Measurements from ENCODE around the gene ARHGEF10L. TPM values are rescaled to one million over a fixed set of nuclear protein-coding genes. Genes with fewer than 3 reads are reported as not detected.

The ARHGEF10L gene
- total RNA-seq, 1 donor: 39.1 TPM

DNA sequence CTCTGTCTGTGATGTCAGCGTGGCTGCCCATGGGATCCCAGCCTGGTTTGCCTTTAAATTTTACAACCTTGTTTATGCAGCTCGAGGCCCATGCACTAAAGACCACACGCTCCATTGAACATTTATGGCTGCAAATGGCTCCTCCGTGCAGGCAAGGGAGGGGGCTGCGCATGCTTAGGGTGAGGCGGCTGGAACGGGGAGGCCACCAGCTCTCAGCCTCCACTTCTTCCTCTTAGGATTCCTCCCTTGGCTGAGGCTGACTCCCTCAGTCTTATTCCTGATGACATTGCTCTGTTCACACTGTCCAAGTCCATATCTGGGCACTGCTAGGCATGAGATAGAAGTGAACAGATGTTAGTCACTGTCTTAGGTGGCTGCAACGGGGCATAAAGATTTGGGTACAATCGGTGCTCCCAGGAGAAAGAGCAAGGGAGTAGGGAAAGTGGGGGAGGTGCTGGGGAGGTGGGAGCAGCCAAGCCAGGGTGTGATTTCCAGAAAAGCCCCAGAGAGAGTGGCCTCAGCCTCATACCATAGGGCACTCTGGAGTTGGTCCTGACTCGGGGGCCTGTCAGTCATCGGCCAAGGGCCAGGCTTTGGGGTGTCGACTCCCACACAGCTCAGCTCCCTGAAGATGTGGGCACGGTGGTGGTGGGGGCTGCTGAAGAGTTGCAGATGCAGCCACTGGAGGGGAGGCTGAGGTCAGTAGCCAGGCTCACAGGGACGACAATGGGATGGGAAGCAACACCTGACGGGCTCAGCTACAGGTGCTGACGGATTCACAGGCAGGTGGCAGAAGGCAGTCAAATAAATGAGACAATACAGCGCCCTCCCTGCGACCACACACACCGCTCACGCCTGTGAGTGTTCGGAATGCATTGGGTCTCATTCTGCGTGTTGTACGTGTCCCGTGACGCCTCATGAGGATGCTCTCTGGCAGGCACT lies 178.4 kb downstream of the ARHGEF10L start:
- TF ChIP-seq, protein P1, sequence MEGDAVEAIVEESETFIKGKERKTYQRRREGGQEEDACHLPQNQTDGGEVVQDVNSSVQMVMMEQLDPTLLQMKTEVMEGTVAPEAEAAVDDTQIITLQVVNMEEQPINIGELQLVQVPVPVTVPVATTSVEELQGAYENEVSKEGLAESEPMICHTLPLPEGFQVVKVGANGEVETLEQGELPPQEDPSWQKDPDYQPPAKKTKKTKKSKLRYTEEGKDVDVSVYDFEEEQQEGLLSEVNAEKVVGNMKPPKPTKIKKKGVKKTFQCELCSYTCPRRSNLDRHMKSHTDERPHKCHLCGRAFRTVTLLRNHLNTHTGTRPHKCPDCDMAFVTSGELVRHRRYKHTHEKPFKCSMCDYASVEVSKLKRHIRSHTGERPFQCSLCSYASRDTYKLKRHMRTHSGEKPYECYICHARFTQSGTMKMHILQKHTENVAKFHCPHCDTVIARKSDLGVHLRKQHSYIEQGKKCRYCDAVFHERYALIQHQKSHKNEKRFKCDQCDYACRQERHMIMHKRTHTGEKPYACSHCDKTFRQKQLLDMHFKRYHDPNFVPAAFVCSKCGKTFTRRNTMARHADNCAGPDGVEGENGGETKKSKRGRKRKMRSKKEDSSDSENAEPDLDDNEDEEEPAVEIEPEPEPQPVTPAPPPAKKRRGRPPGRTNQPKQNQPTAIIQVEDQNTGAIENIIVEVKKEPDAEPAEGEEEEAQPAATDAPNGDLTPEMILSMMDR (IDR thresholded peaks at IDR 0.05; ENCODE audit: extremely low read depth, low read depth, low read length): no peak

DNA sequence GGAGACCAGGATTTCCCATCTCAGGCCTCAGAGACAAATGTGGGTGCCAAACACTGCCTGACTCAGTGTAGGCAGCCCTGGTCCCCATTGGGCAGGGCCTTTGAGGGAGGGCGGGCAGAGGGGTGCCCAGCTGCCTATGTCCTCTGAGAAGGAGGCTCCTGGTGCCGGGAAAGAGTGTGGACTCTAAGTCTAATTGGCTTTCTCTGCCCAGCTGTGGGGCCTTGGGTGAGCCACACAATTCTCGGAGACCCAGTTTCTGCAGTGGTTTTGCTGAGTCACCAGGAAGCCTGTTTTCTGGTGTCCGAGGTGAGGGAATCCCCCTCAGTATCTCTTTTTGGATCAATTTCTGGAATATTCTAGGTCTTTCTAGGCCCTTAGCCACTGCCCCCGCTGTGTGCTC lies 180.4 kb downstream of the ARHGEF10L start:
- Histone ChIP-seq H3K79me2 (ENCODE audit: insufficient read depth, low read length) (no peaks in the 10 kb centered on the region), H3K4me3 (ENCODE audit: insufficient read depth, low read length) (no peak overlapping the region), H2AFZ (ENCODE audit: low read length) (peak overlapping the region; percentile 11), H3K4me1 (ENCODE audit: insufficient read depth, low read length) (peaks cover 8% of the 10 kb centered on the region), H4K20me1 (ENCODE audit: insufficient read depth, low read length) (no peaks in the 10 kb centered on the region), H3K4me2 (ENCODE audit: insufficient read depth, low read length) (no peak overlapping the region), H3K27me3 (ENCODE audit: insufficient read depth, low read length) (no peaks in the 10 kb centered on the region), H3K36me3 (ENCODE audit: insufficient read depth, low read length) (no peaks in the 10 kb centered on the region), H3K9me3 (ENCODE audit: low read depth, low read length) (no peaks in the 10 kb centered on the region), H3K27ac (ENCODE audit: low read depth, low read length) (no peak overlapping the region)
- no peak for DNase-seq (ENCODE audit: insufficient read length, low spot score, missing footprints)
- TF ChIP-seq, protein P1 (IDR thresholded peaks at IDR 0.05; ENCODE audit: extremely low read depth, low read depth, low read length): no peak

More for the DNA sequence above, 178.4 kb downstream of the ARHGEF10L start:
- Histone ChIP-seq H3K4me2 (ENCODE audit: insufficient read depth, low read length) (no peak overlapping the region), H4K20me1 (ENCODE audit: insufficient read depth, low read length) (no peaks in the 10 kb centered on the region), H2AFZ (ENCODE audit: low read length) (peak overlapping the region; percentile 47), H3K4me3 (ENCODE audit: insufficient read depth, low read length) (no peak overlapping the region), H3K79me2 (ENCODE audit: insufficient read depth, low read length) (no peaks in the 10 kb centered on the region), H3K9me3 (ENCODE audit: low read depth, low read length) (no peaks in the 10 kb centered on the region), H3K27me3 (ENCODE audit: insufficient read depth, low read length) (no peaks in the 10 kb centered on the region), H3K4me1 (ENCODE audit: insufficient read depth, low read length) (peaks cover 8% of the 10 kb centered on the region), H3K36me3 (ENCODE audit: insufficient read depth, low read length) (no peaks in the 10 kb centered on the region), H3K27ac (ENCODE audit: low read depth, low read length) (no peak overlapping the region)
- peak; percentile 75 for DNase-seq (ENCODE audit: insufficient read length, low spot score, missing footprints)

DNA sequence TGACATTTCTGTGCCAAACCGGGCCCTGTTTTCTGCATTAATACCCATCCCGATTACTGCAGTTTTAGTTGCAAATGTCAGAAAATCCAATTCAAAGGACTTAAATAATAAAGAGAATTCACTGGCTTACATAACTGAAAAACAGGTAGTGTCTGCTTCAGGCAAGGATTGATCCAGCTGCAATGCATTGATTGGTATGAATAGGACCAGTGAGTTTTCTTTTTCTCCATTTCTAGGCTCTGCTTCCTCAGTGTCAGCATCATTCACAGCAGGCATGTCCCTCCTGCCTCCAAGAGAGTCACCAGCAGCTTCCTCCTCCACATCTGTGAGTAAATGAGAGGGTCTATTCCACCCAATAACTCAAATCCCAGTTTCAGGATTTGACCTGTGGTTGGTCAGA lies 181.9 kb downstream of the ARHGEF10L start:
- no peak for DNase-seq (ENCODE audit: insufficient read length, low spot score, missing footprints)
- no peaks in the 10 kb centered on the region for H3K79me2 ChIP-seq (ENCODE audit: insufficient read depth, low read length)

DNA sequence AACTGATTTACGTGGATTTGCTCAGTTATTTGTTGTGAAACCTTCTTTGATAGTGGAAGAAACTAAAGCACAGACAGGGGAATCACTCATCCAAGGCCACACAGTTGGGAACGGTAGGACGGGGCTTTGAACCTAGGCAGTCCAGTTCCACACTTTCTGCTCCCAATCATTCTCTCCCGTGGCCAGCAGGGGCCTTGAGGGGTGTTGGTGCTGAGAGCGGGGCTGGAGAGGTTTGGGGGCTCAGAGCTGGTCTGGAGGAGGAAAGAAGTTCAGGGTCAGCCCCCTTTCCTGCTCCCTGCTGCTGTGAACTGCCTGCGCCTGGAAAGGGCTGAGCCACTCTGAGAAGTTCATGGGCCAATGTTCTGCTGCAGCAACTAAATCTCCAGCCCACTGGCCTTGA lies 184.2 kb downstream of the ARHGEF10L start:
- H3K4me1 ChIP-seq (ENCODE audit: insufficient read depth, low read length): peaks cover 8% of the 10 kb centered on the region
- H4K20me1 ChIP-seq (ENCODE audit: insufficient read depth, low read length): no peaks in the 10 kb centered on the region
- H3K36me3 ChIP-seq (ENCODE audit: insufficient read depth, low read length): no peaks in the 10 kb centered on the region
- no peak overlapping the region for H3K4me2 ChIP-seq (ENCODE audit: insufficient read depth, low read length)
- H2AFZ ChIP-seq (ENCODE audit: low read length): no peak overlapping the region
- no peak overlapping the region for H3K4me3 ChIP-seq (ENCODE audit: insufficient read depth, low read length)
- H3K27me3 ChIP-seq (ENCODE audit: insufficient read depth, low read length): no peaks in the 10 kb centered on the region
- TF ChIP-seq, protein P1 (IDR thresholded peaks at IDR 0.05; ENCODE audit: extremely low read depth, low read depth, low read length): peak; percentile 39
- DNase-seq (ENCODE audit: insufficient read length, low spot score, missing footprints): no peak
- no peaks in the 10 kb centered on the region for H3K79me2 ChIP-seq (ENCODE audit: insufficient read depth, low read length)
- no peaks in the 10 kb centered on the region for H3K9me3 ChIP-seq (ENCODE audit: low read depth, low read length)
- H3K27ac ChIP-seq (ENCODE audit: low read depth, low read length): no peak overlapping the region

More for the DNA sequence above, 181.9 kb downstream of the ARHGEF10L start:
- Histone ChIP-seq H3K27ac (ENCODE audit: low read depth, low read length) (no peak overlapping the region), H3K4me2 (ENCODE audit: insufficient read depth, low read length) (no peak overlapping the region), H3K4me3 (ENCODE audit: insufficient read depth, low read length) (no peak overlapping the region), H3K36me3 (ENCODE audit: insufficient read depth, low read length) (no peaks in the 10 kb centered on the region), H3K9me3 (ENCODE audit: low read depth, low read length) (no peaks in the 10 kb centered on the region), H4K20me1 (ENCODE audit: insufficient read depth, low read length) (no peaks in the 10 kb centered on the region), H3K4me1 (ENCODE audit: insufficient read depth, low read length) (peaks cover 8% of the 10 kb centered on the region), H3K27me3 (ENCODE audit: insufficient read depth, low read length) (no peaks in the 10 kb centered on the region), H2AFZ (ENCODE audit: low read length) (no peak overlapping the region)
- TF ChIP-seq, protein P1 (IDR thresholded peaks at IDR 0.05; ENCODE audit: extremely low read depth, low read depth, low read length): no peak
